GM12864 (cell line): ENCODE measurements around the gene NUP155.

Experiments used
- DNase-seq: peaks from one replicate; pipeline ENCODE4 v3.0.0-alpha.2; 2011; ENCODE audit warnings: low read depth
- H3K4me3 ChIP-seq: 2 replicates; pipeline ENCODE4 v1.5.1; 2011; ENCODE audit warnings: mild to moderate bottlenecking, low read depth, low read length, control low read depth
- CTCF ChIP-seq: IDR thresholded peaks from 2 replicates; pipeline ENCODE4 v1.5.1; 2011; ENCODE audit warnings: low read depth, mild to moderate bottlenecking, moderate library complexity, low read length, control low read depth, inconsistent platforms; ENCODE audit errors: missing control alignments

Gene NUP155

GRCh38 chr5:37248970-37249814 lies 121.7 kb downstream of the NUP155 start, which contains the start of gene CPLANE1:
CPLANE1 (minus strand) TSS chr5:37249376; CDS start chr5:37247698, 1,678 bp downstream.
- peak within 1 kb of the TSS; percentile 89 for H3K4me3 ChIP-seq
- DNase-seq = no peak
- TF ChIP-seq CTCF = no peak

- DNase-seq = no peak
- H3K4me3 ChIP-seq = peak overlapping the region; percentile 89
- TF ChIP-seq CTCF = no peak
Measured at GRCh38 chr5:37248421-37248969, 122.4 kb downstream of the NUP155 start.

GRCh38 chr5:37247496-37247895 lies 123.4 kb downstream of the NUP155 start:
- H3K4me3 ChIP-seq = no peak overlapping the region
- no peak for TF ChIP-seq CTCF
- DNase-seq = no peak

GRCh38 chr5:37247036-37247435 lies 123.9 kb downstream of the NUP155 start:
- no peak for TF ChIP-seq CTCF
- H3K4me3 ChIP-seq = no peak overlapping the region
- DNase-seq = no peak
